HAP-1 (cell line): ENCODE data around the gene ANKRD65.
"Not testable (repeated sequence)": the region's sequence is repeated elsewhere in the genome, so short reads cannot be mapped to it uniquely, and the experiment has no call there.

Source experiments
- DNase-seq, 2 experiments: peaks; one replicate each; pipeline ENCODE4 v3.0.0-alpha.2; 2016 to 2020; ENCODE audit warnings: low spot score in 2 of 2
- H3K27me3 ChIP-seq: fragments of 250-450 bp; sonication (Bioruptor Pico); 2 replicates; pipeline ENCODE4 v1.5.1; 2020; ENCODE audit warnings: low read depth, mild to moderate bottlenecking, moderate library complexity
- H3K36me3 ChIP-seq: fragments of 250-450 bp; sonication (Bioruptor Pico); replicated peaks from 2 replicates; pipeline ENCODE4 v1.5.1; 2020; ENCODE audit warnings: mild to moderate bottlenecking
- H3K4me1 ChIP-seq: fragments of 250-450 bp; sonication (Bioruptor Pico); 2 replicates; pipeline ENCODE4 v1.5.1; 2020; ENCODE audit warnings: mild to moderate bottlenecking
- H3K4me3 ChIP-seq: fragments of 250-450 bp; sonication (Bioruptor Pico); 2 replicates; pipeline ENCODE4 v1.5.1; 2020; ENCODE audit warnings: mild to moderate bottlenecking, moderate library complexity
- H3K9me3 ChIP-seq: fragments of 250-450 bp; sonication (Bioruptor Pico); 2 replicates; pipeline ENCODE4 v1.5.1; 2020; ENCODE audit warnings: mild to moderate bottlenecking, moderate library complexity
- in situ Hi-C: fragments of 300-500 bp; cut with MboI; formaldehyde crosslinking; loops from 3 replicates; pipeline ENCODE4 v1.14.3; 2020; ENCODE audit warnings: low sequenced_read_pairs, inconsistent platforms, mixed read lengths

Gene ANKRD65

DNA sequence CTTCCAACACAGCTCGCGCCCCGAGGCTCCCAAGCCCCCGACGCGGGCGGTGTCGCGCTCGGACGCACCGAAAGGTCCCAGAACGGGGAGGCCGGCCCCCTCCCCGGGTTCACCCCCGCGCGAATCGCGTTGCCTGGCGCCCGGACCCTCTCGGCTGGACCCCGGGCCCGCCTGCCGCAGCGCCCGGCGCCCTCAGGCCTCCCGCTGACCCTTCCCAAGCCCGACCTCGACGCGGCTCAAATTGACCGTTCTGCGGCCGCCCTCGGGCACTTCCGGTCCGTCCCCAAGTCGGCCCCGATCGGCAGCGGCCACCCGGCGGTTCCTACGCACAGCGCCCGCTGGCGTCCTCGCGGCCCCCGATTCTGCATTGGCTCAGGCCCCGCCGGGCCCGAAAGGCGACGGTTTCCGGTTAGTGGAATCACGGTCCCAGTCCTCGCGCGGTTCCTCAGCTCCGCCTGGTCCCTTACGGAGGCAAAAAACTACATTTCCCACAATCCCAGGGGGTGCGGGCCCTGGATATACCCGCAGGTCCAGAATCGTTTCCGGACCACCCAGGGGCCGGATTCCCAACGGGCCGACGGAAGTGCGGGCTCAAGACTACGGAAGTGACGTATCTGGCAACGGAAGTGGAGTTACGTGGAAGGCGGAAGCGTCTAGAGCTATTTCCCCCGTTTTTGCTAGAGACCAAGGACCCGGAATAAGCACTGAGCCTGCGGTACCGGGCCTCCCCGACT lies 46.0 kb downstream of the ANKRD65 start, which contains the start of gene AURKAIP1:
AURKAIP1 (minus strand) TSS at position 279 of the 734 bp plus-strand sequence. CDS start 451 bp downstream, outside the sequence.
- peak within 1 kb of the TSS; percentile 83 for H3K4me3 ChIP-seq
- peaks cover 33% of the 10 kb centered on the region for H3K36me3 ChIP-seq
- H3K27me3 ChIP-seq, result no peaks in the 10 kb centered on the region
- H3K4me1 ChIP-seq, result peaks cover 7% of the 10 kb centered on the region
- in situ Hi-C loops, result no loop called here
- peak; percentile 98 for DNase-seq
- no peaks in the 10 kb centered on the region for H3K9me3 ChIP-seq

- in situ Hi-C loops, result no loop called here
- no peak for DNase-seq
- Histone ChIP-seq H3K4me3 (peak overlapping the region; percentile 83), H3K36me3 (peaks cover 33% of the 10 kb centered on the region), H3K27me3 (no peaks in the 10 kb centered on the region), H3K4me1 (peaks cover 7% of the 10 kb centered on the region), H3K9me3 (no peaks in the 10 kb centered on the region)
Observed at GRCh38 chr1:1374589-1374928, 46.5 kb downstream of the ANKRD65 start.

- H3K36me3 ChIP-seq, result peaks cover 33% of the 10 kb centered on the region
- DNase-seq, result no peak
- H3K9me3 ChIP-seq, result no peaks in the 10 kb centered on the region
- H3K4me3 ChIP-seq, result peak overlapping the region; percentile 83
- peaks cover 7% of the 10 kb centered on the region for H3K4me1 ChIP-seq
- no peaks in the 10 kb centered on the region for H3K27me3 ChIP-seq
- in situ Hi-C loops, result no loop called here
Observed at GRCh38 chr1:1373815-1374588, 47.1 kb downstream of the ANKRD65 start.

GRCh38 chr1:1373051-1373814 lies 47.8 kb downstream of the ANKRD65 start:
- peaks cover 33% of the 10 kb centered on the region for H3K36me3 ChIP-seq
- in situ Hi-C loops, result no loop called here
- H3K27me3 ChIP-seq, result no peaks in the 10 kb centered on the region
- H3K9me3 ChIP-seq, result no peaks in the 10 kb centered on the region
- no peak overlapping the region for H3K4me3 ChIP-seq
- peaks cover 7% of the 10 kb centered on the region for H3K4me1 ChIP-seq
- DNase-seq, result no peak

DNA sequence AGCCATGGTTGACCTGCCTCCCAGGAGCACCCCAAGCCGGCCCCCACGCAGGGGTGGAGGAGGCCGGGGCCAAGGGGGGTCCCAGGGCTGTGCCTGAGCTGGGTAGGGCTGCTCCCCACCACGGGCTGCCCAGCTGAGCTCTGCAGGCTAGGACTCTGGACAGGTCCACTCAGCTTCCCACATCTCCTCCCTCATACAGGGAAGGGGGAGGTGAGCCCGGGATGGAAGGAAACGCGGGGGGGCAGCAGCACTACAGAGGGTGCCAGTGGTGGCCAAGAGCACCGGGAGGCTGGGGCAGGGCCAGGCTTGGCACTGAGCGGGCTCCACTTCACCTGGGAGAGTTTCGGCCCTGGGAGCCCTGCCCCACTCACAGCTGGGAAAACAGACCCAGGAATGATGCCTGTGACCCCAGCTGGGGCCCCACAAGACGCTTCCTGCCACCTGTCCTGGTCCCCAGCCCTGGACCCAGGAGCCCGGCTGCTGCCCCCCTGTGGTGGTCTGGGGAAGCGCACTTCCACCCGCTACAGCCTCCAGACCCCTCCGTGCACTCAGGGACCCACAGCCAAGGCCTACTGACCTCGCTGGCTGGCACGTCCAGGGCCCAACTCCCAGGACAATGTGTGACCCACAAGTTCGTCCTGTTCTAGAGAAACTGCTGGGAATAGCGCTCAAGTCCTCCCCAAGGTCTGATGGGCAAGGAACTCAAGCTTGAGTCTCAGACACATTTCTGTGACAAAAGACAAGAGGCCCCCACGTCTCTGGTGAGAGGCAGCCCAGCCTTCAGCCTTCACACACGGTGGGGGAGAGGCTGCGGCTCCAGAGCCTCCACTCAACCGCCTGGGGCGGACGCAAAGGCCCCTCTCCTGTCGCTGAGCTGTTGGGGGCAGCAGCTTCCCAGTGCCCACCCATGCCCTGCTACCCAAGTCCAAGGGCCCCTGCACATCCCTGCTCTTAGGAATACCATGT lies 49.0 kb downstream of the ANKRD65 start:
- peaks cover 7% of the 10 kb centered on the region for H3K4me1 ChIP-seq
- no peak overlapping the region for H3K4me3 ChIP-seq
- no peaks in the 10 kb centered on the region for H3K9me3 ChIP-seq
- H3K36me3 ChIP-seq, result peaks cover 33% of the 10 kb centered on the region
- H3K27me3 ChIP-seq, result no peaks in the 10 kb centered on the region
- peak in 1 of 2 experiments; percentile 88 for DNase-seq
- in situ Hi-C loops, result no loop called here

DNA sequence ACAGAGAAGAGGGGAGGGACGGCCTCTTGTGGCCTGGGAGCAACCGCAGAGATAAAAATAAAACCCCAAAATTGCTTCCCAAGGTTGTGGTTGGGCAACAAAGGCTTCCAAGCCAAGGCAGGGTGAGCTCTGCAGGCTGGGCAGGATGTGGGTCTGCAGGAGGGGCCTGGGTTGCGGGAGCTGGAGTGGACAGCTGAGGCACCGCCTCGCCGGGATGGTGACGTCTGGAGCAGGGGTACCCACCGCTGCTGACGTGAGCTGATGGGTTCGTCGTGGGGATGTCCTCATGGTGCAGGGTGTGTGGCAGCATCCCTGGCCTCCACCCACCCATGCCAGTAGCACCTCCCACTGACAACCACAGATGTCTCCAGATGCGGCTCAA lies 49.7 kb downstream of the ANKRD65 start:
- in situ Hi-C loops, result no loop called here
- Histone ChIP-seq H3K4me1 (peaks cover 7% of the 10 kb centered on the region), H3K27me3 (no peaks in the 10 kb centered on the region), H3K36me3 (peaks cover 32% of the 10 kb centered on the region), H3K9me3 (no peaks in the 10 kb centered on the region), H3K4me3 (no peak overlapping the region)
- DNase-seq, result no peak

- Histone ChIP-seq H3K27me3 (no peaks in the 10 kb centered on the region), H3K4me3 (no peak overlapping the region), H3K36me3 (peaks cover 29% of the 10 kb centered on the region), H3K9me3 (peaks cover 3% of the 10 kb centered on the region; the same call in 1 of the 2 replicates), H3K4me1 (peaks cover 7% of the 10 kb centered on the region)
- DNase-seq, result no peak
- in situ Hi-C loops, result no loop called here
Observed at GRCh38 chr1:1370771-1371300, 50.2 kb downstream of the ANKRD65 start.

- H3K9me3 ChIP-seq, DNase-seq, H3K4me1 ChIP-seq, in situ Hi-C loops, H3K4me3 ChIP-seq, H3K27me3 ChIP-seq: not testable (repeated sequence)
- peaks cover 29% of the 10 kb centered on the region for H3K36me3 ChIP-seq
Observed at GRCh38 chr1:1370094-1370493, 51.0 kb downstream of the ANKRD65 start.
